ENCODE measurements around the gene YTHDC1. TPM values are rescaled to one million over a fixed set of nuclear protein-coding genes. Genes with fewer than 3 reads are reported as not detected.

YTHDC1 gene
- total RNA-seq, 1 donor from 2014 or later: 56.5 TPM

DNA sequence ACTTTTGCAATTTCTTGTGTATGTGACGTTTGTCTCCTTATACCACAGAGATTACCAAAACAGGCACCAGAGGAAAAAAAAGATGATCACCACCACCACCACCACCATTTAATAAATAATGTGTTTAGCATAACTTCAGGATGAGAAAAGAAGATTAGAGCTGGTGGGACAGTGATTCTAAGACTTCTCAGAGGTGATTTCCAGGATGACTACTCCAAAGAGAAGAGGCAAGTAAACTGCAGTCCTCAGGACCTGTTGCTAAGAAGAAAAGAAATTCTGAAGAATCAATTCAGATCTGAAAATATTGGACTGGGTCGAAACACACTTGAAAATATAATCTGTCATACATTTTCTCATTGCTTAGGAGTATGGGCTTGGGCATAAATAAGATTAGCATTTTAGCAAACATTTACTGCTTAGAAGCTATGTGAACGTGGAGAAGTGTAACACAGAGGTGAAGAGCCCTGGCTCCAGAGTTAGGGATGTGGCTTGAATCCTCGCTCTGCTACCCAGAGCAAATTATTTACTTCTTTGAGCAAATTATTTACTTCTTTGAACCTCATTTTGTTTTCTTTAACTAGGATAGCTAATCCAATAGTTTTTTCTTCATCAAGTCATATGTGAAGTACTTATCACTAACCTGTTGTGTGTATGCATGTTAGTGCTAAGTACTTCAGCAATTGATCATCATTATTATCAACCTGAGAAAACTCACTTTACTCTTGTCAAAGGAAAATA lies 10.5 kb upstream of the YTHDC1 start:
- intact Hi-C loops (cut with DNase I): no loop called here
- DNase-seq (ENCODE audit: low spot score): no peak

DNA sequence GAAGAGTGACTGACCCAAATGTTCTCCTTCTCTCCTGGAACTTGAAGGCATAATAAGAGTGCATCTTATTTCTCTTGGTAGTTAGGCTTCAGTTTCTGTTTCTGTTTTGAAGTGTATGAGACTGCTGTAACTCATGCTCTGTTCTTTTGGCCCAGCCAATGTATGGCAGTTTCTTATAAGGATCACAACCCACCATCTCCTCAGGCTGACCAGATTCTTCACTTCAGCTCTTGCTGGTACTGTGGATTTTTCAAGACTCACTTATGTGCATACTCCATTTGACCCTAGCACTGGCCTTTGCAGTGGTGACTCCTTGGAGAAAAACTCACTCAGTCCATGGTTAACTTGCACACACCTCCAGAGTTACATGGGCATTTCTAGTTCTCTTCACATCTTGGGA lies 9.6 kb upstream of the YTHDC1 start:
- intact Hi-C loops (cut with DNase I): no loop called here
- no peak for DNase-seq (ENCODE audit: low spot score)

DNA sequence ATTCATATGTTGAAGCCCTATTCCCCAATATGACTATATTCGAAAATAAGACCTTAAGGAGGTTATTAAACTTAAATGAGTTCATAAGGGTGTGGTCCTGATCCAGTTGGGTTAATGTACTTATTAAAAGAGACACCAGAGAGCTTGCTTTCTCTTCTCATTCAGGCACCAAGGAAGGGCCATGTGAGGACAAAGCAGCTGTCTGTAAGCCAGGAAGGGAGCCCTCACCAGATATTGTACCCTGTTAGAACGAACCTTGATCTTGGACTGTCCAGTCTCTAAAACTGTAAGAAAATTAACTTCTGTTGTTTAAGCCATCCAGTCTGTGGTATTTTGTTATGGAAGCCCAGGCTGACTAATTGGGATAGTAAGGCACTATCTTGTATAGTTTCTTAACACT lies 9.1 kb upstream of the YTHDC1 start:
- DNase-seq (ENCODE audit: low spot score): no peak
- intact Hi-C loops (cut with DNase I): no loop called here

DNA sequence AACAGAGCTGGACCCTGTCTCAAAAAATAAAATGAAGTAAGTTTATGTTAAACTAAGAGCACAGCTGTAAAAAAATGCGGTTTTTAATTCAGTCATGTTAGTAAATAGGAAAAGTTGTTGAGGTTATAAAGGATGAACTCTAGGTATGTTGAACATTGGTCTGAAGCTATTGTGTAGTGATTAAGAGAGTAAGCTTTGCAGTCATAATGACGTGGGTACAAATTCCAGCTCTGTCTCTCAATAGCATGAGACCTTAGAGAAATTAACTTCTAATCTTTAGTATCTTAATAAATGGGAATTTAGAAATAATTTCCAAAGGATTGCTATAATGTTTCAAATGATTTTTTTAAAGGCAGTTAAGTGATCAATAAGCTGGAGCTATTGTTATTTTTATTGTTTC lies 2.9 kb upstream of the YTHDC1 start:
- DNase-seq (ENCODE audit: low spot score): no peak
- intact Hi-C loops (cut with DNase I): no loop called here

DNA sequence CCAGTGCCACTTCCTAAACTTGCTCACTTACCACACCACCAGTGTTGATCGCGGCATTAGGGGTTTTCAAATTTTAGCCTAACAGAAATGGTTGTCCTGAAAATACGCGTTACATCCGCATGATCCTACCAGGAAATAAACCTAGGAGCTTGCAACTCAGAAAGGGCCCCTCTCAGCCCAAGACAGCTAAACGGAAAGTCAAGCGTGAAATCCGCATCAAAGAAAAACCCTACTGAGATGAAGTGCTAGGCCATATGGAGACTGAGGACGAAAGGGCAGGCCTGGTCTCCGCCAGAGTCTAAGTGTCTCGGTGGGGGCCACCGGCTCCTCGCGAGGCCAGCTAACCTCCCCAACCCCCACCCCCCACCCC lies 626 bp downstream of the YTHDC1 start:
- intact Hi-C loops (cut with DNase I): no loop called here
- no peak for DNase-seq (ENCODE audit: low spot score)

DNA sequence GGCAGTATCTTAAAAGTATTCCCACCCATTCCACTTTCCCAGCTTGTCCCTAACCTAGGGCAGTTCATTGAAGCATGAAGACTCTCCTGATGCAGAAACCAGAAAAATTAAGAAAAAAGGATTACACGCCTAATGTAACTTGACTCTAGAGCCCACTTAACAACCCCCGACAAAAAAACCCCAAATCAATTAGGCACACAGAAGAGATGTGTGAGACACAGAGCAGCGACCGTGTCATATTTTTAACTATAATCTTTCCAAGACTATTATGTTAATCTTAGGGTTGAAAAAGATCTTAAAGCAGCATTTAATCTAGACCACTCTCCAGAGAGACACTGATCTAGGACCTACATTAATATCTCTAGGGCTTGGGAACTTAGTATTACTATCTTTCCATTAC lies 1.3 kb downstream of the YTHDC1 start:
- intact Hi-C loops (cut with DNase I): no loop called here
- DNase-seq (ENCODE audit: low spot score): no peak

DNA sequence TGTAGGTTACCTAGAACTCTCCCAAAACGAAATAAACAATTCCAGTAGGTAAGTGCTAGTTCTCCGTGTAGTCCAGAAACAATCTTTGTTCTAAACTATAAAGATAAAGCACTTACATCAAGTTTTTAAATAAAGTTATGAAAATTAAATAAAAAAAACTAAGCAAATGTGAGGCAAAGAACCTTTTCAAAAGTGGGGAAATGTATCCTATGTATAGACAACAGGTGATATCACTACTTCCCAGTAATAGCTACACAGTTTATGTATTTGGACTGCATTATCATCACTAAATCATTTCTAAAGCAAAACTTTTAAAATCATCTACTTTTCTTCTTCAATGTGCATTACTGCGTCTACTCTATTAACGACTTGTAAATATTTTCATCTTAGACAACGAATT lies 2.0 kb downstream of the YTHDC1 start:
- intact Hi-C loops (cut with DNase I): no loop called here
- no peak for DNase-seq (ENCODE audit: low spot score)

DNA sequence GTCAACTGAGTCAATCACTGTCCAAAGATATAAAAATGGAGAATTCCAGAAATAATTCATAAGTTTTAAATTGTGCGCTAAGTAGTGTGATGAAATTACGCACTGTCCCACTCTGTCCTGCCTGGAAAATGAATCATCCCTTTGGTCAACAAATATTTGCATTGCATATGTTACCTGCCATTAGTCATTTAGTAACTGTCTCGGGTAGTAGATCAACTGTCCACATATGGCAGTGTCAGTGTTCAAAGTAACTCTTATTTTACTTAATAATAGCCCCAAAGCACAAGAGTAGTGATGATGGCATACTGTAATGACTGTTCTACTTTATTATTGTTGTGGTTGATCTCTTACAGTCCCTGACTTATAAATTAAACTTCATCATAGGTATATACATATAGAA lies 3.4 kb downstream of the YTHDC1 start:
- DNase-seq (ENCODE audit: low spot score): no peak
- intact Hi-C loops (cut with DNase I): no loop called here

DNA sequence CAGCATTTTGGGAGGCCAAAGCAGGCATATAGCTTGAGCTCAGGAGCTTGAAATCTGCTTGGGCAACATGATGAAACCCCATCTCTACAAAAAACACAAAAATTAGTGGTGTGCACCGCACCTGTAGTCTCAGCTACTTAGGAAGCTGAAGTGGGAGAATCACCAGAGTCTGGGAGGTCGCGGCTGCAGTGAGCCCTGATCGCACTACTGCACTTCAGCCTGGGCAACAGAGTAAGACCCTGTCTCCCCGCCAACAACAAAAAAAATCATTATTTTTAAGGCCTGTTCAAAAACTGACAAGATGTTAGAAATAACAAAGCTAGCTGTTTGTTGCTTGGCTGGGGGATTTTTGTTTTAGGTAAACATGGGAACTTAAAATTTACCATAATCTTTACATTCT lies 5.1 kb downstream of the YTHDC1 start:
- no peak for DNase-seq (ENCODE audit: low spot score)
- intact Hi-C loops (cut with DNase I): no loop called here

DNA sequence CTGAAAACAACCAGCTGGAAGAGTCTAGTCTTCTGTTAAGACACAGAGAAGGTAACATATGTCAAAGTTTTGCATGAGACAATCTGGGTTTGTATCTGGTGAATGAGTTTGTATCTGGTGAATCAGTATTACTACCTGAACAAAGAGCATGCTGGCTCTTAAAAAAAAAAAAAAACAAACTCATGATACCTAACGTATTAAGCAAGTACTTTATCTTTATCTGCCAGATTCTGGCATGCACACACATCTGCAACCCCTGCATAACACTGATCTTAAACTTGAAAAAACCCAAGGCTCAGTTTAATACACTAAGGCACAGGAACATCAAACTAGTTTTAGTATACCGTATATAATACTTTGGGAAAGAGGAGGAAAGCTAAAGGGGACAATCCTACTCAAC lies 5.8 kb downstream of the YTHDC1 start:
- intact Hi-C loops (cut with DNase I): no loop called here
- no peak for DNase-seq (ENCODE audit: low spot score)

DNA sequence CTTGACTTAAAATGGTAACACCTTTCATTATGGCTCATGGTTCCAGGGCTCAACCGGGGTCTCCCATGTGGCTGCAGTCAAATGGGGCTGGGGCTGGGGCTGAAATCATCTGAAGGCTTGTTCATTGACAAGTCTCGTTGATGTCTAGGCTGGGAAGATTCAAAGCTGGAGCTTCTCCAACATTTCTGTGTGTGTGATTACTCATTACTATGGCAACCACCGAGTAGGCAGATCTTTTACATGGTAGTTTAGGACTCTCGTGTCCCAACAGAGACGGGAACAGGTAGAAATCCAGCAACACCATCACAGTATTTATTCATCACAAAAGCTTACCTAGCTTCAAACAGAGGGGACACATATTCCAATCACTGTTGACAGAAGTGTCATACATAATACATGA lies 7.8 kb downstream of the YTHDC1 start:
- DNase-seq (ENCODE audit: low spot score): no peak
- intact Hi-C loops (cut with DNase I): no loop called here

DNA sequence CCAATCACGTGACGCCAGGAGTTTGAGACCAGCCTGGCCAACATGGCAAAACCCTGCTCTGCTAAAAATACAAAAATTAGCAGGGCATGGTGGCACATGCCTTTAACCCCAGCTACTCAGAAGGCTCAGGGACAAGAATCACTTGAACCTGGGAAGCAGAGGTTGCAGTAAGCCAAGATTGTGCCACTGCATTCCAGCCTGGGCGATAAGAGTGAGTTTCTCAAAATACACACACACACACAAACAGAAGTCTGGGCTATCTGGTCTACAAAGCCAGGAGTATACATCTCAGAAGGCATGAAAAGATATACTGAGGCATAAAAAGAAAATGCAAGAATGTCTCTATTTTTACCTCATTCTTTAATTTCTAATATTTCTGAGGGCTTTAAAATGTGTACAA lies 11.3 kb downstream of the YTHDC1 start:
- DNase-seq (ENCODE audit: low spot score): no peak
- intact Hi-C loops (cut with DNase I): no loop called here

DNA sequence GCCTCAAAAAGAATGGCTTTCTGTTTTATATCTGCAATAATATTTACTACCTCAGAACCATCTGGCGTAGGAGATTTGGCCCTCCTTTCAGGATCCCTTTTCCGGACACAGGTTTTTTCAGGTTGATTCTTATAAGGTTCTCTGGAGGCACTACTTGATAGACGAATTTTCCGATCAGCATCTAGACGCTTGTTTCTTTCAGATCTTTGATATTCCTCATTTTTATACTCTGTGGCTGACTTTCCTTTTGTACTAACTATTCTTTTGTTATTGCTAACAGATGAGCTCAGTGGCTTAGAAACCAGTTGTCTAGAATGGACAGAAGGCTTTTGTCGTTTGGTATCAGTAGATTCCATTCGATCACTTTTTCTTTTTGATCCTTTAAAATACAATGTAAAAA lies 12.4 kb downstream of the YTHDC1 start:
- DNase-seq (ENCODE audit: low spot score): no peak
- intact Hi-C loops (cut with DNase I): no loop called here

DNA sequence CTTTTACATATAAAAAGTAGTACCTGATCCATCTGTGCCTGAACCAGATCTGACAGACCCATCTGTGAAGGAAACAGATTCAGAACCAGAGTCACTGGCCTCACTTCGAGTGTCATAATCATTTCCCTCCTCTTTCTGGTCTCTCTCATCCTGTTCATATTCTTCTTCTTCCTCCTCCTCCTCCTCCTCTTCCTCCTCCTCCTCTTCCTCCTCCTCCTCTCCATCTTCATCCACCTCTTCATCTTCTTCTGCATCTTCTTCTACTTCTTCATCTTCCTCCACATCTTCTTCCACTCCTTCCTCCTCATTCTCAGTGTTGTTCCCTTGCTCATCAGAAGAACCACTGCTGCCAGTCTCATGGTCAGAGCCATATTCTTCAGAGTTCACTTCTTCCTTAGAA lies 12.9 kb downstream of the YTHDC1 start:
- no peak for DNase-seq (ENCODE audit: low spot score)
- intact Hi-C loops (cut with DNase I): no loop called here

DNA sequence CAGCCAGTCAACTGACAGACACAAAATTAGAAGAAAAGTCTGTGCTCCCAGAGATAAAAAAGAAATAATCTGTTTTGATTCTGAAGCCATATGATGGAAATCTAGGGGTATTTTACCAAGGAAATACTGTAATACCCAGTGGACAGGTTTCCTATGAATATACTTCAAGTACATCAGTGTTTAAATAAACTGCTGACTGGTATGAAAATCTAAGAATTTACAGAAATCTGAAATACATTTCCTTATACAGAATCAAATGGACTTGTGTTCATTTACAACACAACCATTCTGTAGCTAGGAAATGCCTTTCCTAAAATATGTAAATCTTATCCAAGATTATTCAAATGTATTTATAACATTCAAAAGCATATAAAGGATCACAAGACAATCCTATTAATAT lies 13.4 kb downstream of the YTHDC1 start:
- intact Hi-C loops (cut with DNase I): no loop called here
- DNase-seq (ENCODE audit: low spot score): no peak

DNA sequence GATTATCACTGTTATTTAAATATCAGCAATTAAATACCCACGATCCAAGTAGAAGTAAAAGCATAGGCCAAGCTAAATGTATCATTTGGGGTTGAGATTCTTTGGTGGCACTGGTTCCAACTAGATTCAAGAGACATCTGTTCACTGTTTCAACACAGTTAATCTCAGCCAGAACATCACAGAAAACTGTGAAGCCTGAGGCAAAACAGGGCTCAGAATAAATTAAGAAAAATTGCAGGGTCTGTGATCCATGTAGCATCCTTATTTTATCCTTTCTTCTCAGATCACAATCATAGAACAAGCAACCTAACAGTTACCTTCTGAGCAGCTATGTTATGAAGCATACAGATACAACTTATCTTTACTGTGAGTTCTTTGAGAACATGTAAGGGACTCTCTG lies 23.7 kb downstream of the YTHDC1 start:
- intact Hi-C loops (cut with DNase I): no loop called here
- no peak for DNase-seq (ENCODE audit: low spot score)

DNA sequence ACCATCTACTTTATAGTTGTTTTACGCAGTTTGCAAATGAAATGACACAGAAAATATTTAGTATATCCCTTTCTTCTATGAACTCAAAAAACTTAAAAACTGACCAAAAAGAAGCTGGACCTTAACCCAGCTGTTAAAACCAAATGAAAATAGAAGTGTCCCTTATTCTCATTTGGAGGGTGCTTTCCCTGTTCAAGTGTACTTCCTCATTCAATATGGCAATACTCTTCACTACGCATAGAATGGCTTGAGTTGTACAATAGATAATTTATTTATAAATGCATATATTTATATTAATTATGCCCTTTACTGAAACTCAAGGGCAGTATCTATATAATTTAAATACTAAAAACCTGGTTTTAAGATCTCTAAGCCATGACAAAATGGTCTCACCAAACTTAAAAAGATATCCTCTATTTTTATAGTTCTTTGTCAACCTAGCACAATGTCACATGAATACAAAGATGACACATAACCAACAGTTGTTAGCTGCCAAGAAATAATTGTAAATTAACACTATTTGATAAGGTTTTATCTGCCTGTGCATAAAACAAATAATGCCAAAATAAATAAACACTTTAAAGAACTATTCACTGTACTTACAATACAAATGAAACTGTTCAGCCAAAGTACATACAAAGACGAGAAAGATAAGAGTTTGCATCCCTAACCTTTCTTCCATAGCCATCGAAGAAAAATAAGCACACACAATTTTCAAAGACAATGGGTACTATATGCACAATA lies 25.2 kb downstream of the YTHDC1 start:
- intact Hi-C loops (cut with DNase I): no loop called here
- no peak for DNase-seq (ENCODE audit: low spot score)

DNA sequence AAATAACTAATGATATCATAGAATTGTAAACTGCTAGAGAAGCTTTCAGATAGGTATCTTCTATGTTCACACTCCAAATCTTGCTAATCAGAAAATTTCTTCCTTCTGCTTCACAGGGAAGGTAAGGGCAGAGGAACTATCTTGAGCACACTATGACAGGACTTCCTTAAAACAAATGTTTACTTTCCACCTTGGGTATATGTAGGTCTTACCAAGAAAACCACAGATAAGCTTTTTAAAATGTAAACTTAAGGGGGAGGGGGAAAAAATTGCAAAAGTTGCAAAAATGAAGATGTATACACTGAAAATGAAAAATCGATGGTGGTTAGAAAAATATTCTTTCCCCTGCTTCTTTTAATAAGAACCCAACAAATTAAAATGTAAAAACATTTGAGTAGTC lies 30.9 kb downstream of the YTHDC1 start:
- DNase-seq (ENCODE audit: low spot score): no peak

DNA sequence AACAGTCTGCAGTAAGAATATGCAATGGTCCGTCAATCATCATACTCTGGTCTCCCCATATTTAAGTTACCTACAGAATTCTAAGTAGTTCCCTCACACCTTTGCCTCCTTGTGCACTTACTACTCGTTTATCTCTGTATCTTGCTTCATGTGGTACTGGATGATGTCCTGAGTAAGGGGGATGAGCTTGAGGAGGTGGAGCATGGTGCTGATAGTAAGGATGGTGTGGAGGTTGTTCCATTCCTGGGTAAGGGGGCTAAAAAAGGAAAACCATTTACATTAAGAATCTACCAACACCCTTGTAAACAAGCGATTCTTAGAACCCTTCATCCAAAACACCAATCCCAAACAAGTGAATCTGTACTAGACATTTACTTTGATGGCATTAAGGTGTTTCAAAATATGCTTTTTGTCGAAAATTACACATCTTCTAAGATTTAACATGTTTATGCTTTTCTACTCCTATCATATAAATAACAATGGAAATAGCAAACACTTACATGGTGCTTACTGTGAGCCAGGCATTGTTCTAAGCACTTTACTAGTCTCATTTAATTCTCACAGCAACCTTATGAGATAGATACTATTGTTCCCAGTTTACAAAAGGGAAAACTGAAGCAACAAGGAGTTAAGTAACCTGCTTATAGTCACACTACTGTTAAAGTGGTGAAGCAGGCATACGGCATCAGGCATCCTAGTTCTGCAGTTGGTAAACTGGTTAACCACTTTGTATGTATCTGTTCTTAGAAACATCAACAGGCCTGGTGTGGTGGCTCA lies 33.5 kb downstream of the YTHDC1 start:
- intact Hi-C loops (cut with DNase I): no loop called here
- DNase-seq (ENCODE audit: low spot score): no peak

More for the DNA sequence above, 30.9 kb downstream of the YTHDC1 start:
- intact Hi-C loops (cut with DNase I): no loop called here

DNA sequence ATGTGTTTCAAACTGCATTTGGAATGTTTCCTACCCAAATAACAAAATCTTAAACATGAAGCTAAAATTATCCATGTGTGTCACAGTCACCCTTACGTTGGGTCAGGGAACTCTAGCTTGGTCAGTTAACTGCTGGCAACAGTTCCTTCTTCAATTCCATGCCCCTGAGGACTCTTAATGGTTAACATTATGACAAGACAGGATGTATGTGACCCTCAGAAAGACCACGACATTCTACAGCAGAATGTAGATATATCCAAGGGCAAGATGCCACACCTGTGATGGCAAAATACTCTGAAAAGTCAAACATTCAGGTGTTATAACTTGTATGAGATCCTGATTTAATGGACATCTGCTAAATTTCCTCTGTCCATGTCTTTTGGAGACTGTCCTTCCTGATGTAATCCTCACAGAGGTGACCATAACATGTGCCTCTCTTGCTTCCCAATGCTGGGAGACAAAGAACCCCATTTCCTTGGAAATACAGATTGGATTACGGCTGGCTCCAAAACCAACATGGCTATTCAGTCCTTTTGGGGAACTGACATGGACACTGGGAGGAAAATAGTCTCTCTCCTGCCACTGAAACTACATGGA lies 39.1 kb downstream of the YTHDC1 start:
- no peak for DNase-seq (ENCODE audit: low spot score)
- intact Hi-C loops (cut with DNase I): no loop called here

Measured in cardiac septum (tissue), 1 donor.